H9 (cell line): ENCODE measurements around the gene TSGA10. TPM values are rescaled to one million over a fixed set of nuclear protein-coding genes. Genes with fewer than 3 reads are reported as not detected.

ENCODE experiments used
- DNase-seq: peaks from one replicate; pipeline ENCODE4 v3.0.0-alpha.2; 2017
- H2AFZ ChIP-seq: one replicate; pipeline ENCODE4 v1.6.1; 2013; ENCODE audit warnings: mild to moderate bottlenecking, low read length, control low read depth, moderate library complexity
- H2AK5ac ChIP-seq: 2 replicates; pipeline ENCODE4 v1.6.1; 2013; ENCODE audit warnings: low read length, control low read depth, mixed read lengths; ENCODE audit not compliant: insufficient read length
- H2BK120ac ChIP-seq: one replicate; pipeline ENCODE4 v1.6.1; 2013; ENCODE audit warnings: low read depth, mild to moderate bottlenecking, low read length, control low read depth, inconsistent platforms; ENCODE audit not compliant: poor library complexity, severe bottlenecking
- H2BK12ac ChIP-seq: 2 replicates; pipeline ENCODE4 v1.6.1; 2013; ENCODE audit warnings: low read length, control low read depth, mixed read lengths, low read depth; ENCODE audit not compliant: insufficient read length
- H2BK15ac ChIP-seq: 2 replicates; pipeline ENCODE4 v1.6.1; 2013; ENCODE audit warnings: low read depth, low read length, control low read depth
- H2BK20ac ChIP-seq: one replicate; pipeline ENCODE4 v1.6.1; 2013; ENCODE audit warnings: low read depth, mild to moderate bottlenecking, low read length, control low read depth, inconsistent platforms; ENCODE audit not compliant: poor library complexity, severe bottlenecking
- H2BK5ac ChIP-seq: 2 replicates; pipeline ENCODE4 v1.6.1; 2013; ENCODE audit warnings: low read length, control low read depth, mixed read lengths; ENCODE audit not compliant: insufficient read length
- H3K14ac ChIP-seq: 2 replicates; pipeline ENCODE4 v1.6.1; 2013; ENCODE audit warnings: low read length, control low read depth; ENCODE audit not compliant: insufficient read depth
- H3K18ac ChIP-seq: 2 replicates; pipeline ENCODE4 v1.6.1; 2013; ENCODE audit warnings: low read depth, mild to moderate bottlenecking, mixed read lengths, low read length, control low read depth; ENCODE audit not compliant: insufficient read length
- H3K23ac ChIP-seq: 2 replicates; pipeline ENCODE4 v1.6.1; 2013; ENCODE audit warnings: low read length, control low read depth, mixed read lengths, low read depth; ENCODE audit not compliant: insufficient read length
- H3K23me2 ChIP-seq: 2 replicates; pipeline ENCODE4 v1.6.1; 2013; ENCODE audit warnings: low read depth, mild to moderate bottlenecking, mixed read lengths, low read length, control low read depth; ENCODE audit not compliant: insufficient read length, poor library complexity, severe bottlenecking
- H3K27ac ChIP-seq: 2 replicates; pipeline ENCODE4 v1.5.1; 2013; ENCODE audit warnings: low read length, control low read depth, mixed read lengths, low read depth; ENCODE audit not compliant: insufficient read length
- H3K27me3 ChIP-seq: 2 replicates; pipeline ENCODE4 v1.6.1; 2013; ENCODE audit warnings: low read length, control low read depth, inconsistent platforms; ENCODE audit not compliant: insufficient read depth
- H3K4ac ChIP-seq: 2 replicates; pipeline ENCODE4 v1.6.1; 2013; ENCODE audit warnings: low read depth, mild to moderate bottlenecking, control low read depth, inconsistent platforms, low read length, moderate library complexity
- H3K4me1 ChIP-seq: 2 replicates; pipeline ENCODE4 v1.6.1; 2013; ENCODE audit warnings: low read length, control low read depth, inconsistent platforms; ENCODE audit not compliant: insufficient read depth
- H3K4me2 ChIP-seq: 2 replicates; pipeline ENCODE4 v1.6.1; 2013; ENCODE audit warnings: low read length, control low read depth, mixed read lengths; ENCODE audit not compliant: insufficient read length, insufficient read depth
- H3K56ac ChIP-seq: 2 replicates; pipeline ENCODE4 v1.6.1; 2013; ENCODE audit warnings: low read depth, mild to moderate bottlenecking, mixed read lengths, low read length, control low read depth; ENCODE audit not compliant: insufficient read length
- H3K79me1 ChIP-seq: 2 replicates; pipeline ENCODE4 v1.6.1; 2013; ENCODE audit warnings: low read depth, mild to moderate bottlenecking, moderate library complexity, low read length, control low read depth, inconsistent platforms; ENCODE audit not compliant: insufficient read depth, poor library complexity, severe bottlenecking
- H3K79me2 ChIP-seq: 2 replicates; pipeline ENCODE4 v1.6.1; 2013; ENCODE audit warnings: low read length, control low read depth, inconsistent platforms; ENCODE audit not compliant: insufficient read depth
- H3K9ac ChIP-seq: 2 replicates; pipeline ENCODE4 v1.6.1; 2013; ENCODE audit warnings: low read length, control low read depth, mixed read lengths; ENCODE audit not compliant: insufficient read length; ENCODE audit errors: extremely low read depth
- H3K9me3 ChIP-seq: one replicate; pipeline ENCODE4 v1.6.1; 2013; ENCODE audit warnings: low read depth, low read length, inconsistent platforms; ENCODE audit not compliant: control insufficient read depth
- H3T11ph ChIP-seq: one replicate; pipeline ENCODE4 v1.6.1; 2013; ENCODE audit warnings: mild to moderate bottlenecking, low read length, control low read depth, inconsistent platforms
- H4K20me1 ChIP-seq: one replicate; pipeline ENCODE4 v1.6.1; 2013; ENCODE audit not compliant: control insufficient read depth, insufficient read length, insufficient read depth
- H4K5ac ChIP-seq: 2 replicates; pipeline ENCODE4 v1.6.1; 2013; ENCODE audit warnings: low read depth, mild to moderate bottlenecking, mixed read lengths, low read length, control low read depth; ENCODE audit not compliant: insufficient read length
- H4K8ac ChIP-seq: replicated peaks from 2 replicates; pipeline ENCODE4 v1.6.1; 2013; ENCODE audit warnings: low read length, control low read depth, mixed read lengths, low read depth; ENCODE audit not compliant: insufficient read length
- H4K91ac ChIP-seq: 2 replicates; pipeline ENCODE4 v1.6.1; 2013; ENCODE audit warnings: low read depth, mild to moderate bottlenecking, moderate library complexity, mixed read lengths, low read length, control low read depth; ENCODE audit not compliant: insufficient read length
- H3K27ac Mint-ChIP-seq, 3 experiments: 2 replicates in 2 of 3; 3 replicates in 1 of 3; pipeline ENCODE4 v1.8.0; 2020 to 2021; ENCODE audit warnings: mixed read lengths in 3 of 3, mild to moderate bottlenecking in 1 of 3, moderate library complexity in 1 of 3
- H3K27me3 Mint-ChIP-seq: 2 replicates; pipeline ENCODE4 v1.8.0; 2021; ENCODE audit warnings: low read depth, mild to moderate bottlenecking, moderate library complexity, mixed read lengths
- H3K36me3 Mint-ChIP-seq, 3 experiments: 2 replicates in 2 of 3; 3 replicates in 1 of 3; pipeline ENCODE4 v1.8.0; 2020 to 2021; ENCODE audit warnings: low read depth in 3 of 3, mixed read lengths in 3 of 3; ENCODE audit not compliant: insufficient read depth in 1 of 3
- H3K4me1 Mint-ChIP-seq, 2 experiments: 2 replicates each; pipeline ENCODE4 v1.8.0; 2020; ENCODE audit warnings: mixed read lengths in 2 of 2
- H3K4me3 Mint-ChIP-seq, 2 experiments: 2 replicates in 1 of 2; 3 replicates in 1 of 2; pipeline ENCODE4 v1.8.0; 2020 to 2021; ENCODE audit warnings: mild to moderate bottlenecking in 2 of 2, mixed read lengths in 2 of 2, moderate library complexity in 1 of 2
- H3K9me3 Mint-ChIP-seq, 2 experiments: 2 replicates in 1 of 2; 3 replicates in 1 of 2; pipeline ENCODE4 v1.8.0; 2020; ENCODE audit warnings: mild to moderate bottlenecking in 2 of 2, mixed read lengths in 2 of 2, moderate library complexity in 1 of 2
- total RNA-seq: library from RNA; stranded (reverse); gene quantifications from 2 replicates; pipeline ENCODE4 v1.2.1, GENCODE V29; 2021
- TF ChIP-seq, protein P1 (sequence below): fragments of 200-600 bp; sonication (generic); conservative IDR thresholded peaks from 3 replicates; pipeline ENCODE4 v1.8.0; 2021; ENCODE audit warnings: antibody characterized with exemption, mild to moderate bottlenecking

Gene TSGA10
- total RNA-seq, 1 experiment from 2014 or later = 6.3 TPM

DNA sequence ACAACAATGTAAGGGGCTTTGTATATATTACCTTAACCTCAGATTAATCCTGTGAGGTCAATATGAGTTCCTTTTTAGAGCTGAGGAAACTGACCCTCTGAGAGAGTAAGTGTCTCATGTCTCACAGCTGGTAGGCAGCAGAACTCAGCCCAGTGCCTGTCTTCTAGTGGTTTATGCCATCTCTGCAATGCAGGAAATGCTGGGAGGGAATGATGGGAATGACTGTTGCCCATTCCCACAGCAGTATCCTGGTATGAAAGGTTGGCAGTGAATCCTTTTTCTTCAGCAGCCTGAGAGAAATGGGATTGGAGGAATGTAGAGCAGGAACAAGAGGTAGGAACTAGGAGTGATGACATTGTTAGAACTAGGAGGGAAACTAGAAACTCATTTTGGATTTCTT lies 32.3 kb upstream of the TSGA10 start:
- H3K27ac ChIP-seq = no peak overlapping the region
- H4K8ac ChIP-seq = no peak overlapping the region
- H3K4ac ChIP-seq = no peak overlapping the region
- no peak overlapping the region for H2BK12ac ChIP-seq
- no peak overlapping the region for H4K5ac ChIP-seq
- no peak for DNase-seq
- H2BK5ac ChIP-seq = no peak overlapping the region
- H3K4me1 Mint-ChIP-seq = peaks cover 6 to 13% of the 10 kb centered on the region in 2 experiments
- peaks cover 3% of the 10 kb centered on the region for H3K79me1 ChIP-seq
- H4K20me1 ChIP-seq = no peaks in the 10 kb centered on the region
- no peak overlapping the region for H3K4me3 Mint-ChIP-seq
- no peak overlapping the region for H2AK5ac ChIP-seq
- TF ChIP-seq, protein P1, sequence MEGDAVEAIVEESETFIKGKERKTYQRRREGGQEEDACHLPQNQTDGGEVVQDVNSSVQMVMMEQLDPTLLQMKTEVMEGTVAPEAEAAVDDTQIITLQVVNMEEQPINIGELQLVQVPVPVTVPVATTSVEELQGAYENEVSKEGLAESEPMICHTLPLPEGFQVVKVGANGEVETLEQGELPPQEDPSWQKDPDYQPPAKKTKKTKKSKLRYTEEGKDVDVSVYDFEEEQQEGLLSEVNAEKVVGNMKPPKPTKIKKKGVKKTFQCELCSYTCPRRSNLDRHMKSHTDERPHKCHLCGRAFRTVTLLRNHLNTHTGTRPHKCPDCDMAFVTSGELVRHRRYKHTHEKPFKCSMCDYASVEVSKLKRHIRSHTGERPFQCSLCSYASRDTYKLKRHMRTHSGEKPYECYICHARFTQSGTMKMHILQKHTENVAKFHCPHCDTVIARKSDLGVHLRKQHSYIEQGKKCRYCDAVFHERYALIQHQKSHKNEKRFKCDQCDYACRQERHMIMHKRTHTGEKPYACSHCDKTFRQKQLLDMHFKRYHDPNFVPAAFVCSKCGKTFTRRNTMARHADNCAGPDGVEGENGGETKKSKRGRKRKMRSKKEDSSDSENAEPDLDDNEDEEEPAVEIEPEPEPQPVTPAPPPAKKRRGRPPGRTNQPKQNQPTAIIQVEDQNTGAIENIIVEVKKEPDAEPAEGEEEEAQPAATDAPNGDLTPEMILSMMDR = no peak
- H2BK15ac ChIP-seq = no peak overlapping the region
- H3T11ph ChIP-seq = no peak overlapping the region
- H3K23me2 ChIP-seq = no peaks in the 10 kb centered on the region
- no peaks in the 10 kb centered on the region for H3K9me3 ChIP-seq
- no peak overlapping the region for H2BK120ac ChIP-seq
- H3K79me2 ChIP-seq = peaks cover 17% of the 10 kb centered on the region; the same call in 1 of the 2 replicates
- H3K27me3 ChIP-seq = no peaks in the 10 kb centered on the region
- H3K9me3 Mint-ChIP-seq = no peaks in the 10 kb centered on the region
- no peak overlapping the region for H3K56ac ChIP-seq
- H3K36me3 Mint-ChIP-seq = peaks cover 28 to 52% (median 40%) of the 10 kb centered on the region in 3 experiments
- no peak overlapping the region for H3K9ac ChIP-seq
- no peaks in the 10 kb centered on the region for H3K4me1 ChIP-seq
- no peaks in the 10 kb centered on the region for H3K27me3 Mint-ChIP-seq
- H2AFZ ChIP-seq = no peak overlapping the region
- H3K27ac Mint-ChIP-seq = no peak overlapping the region
- H2BK20ac ChIP-seq = no peak overlapping the region
- no peak overlapping the region for H3K14ac ChIP-seq
- H3K4me2 ChIP-seq = no peak overlapping the region
- H3K18ac ChIP-seq = no peak overlapping the region
- no peak overlapping the region for H3K23ac ChIP-seq
- H4K91ac ChIP-seq = no peak overlapping the region
